ENCODE data around the gene DVL2.
"Not testable (repeated sequence)": the region's sequence is repeated elsewhere in the genome, so short reads cannot be mapped to it uniquely, and the experiment has no call there.

GRCh38 chr17:7243838-7244237 is 9.5 kb upstream of the DVL2 start:
- TF ChIP-seq POLR2AphosphoS5, TAF1, POLR2A (IDR thresholded peaks at IDR 0.05; ENCODE audit: low read depth, low read length): not testable (repeated sequence)
